ENCODE results near the gene NDUFV1.

NDUFV1 gene

GRCh38 chr11:67641338-67642172 is 34.8 kb downstream of the NDUFV1 start:
- DNase-seq, result no peak

- no peak for DNase-seq
These were observed 35.7 kb downstream of the NDUFV1 start for GRCh38 chr11:67642173-67643120.

DNA sequence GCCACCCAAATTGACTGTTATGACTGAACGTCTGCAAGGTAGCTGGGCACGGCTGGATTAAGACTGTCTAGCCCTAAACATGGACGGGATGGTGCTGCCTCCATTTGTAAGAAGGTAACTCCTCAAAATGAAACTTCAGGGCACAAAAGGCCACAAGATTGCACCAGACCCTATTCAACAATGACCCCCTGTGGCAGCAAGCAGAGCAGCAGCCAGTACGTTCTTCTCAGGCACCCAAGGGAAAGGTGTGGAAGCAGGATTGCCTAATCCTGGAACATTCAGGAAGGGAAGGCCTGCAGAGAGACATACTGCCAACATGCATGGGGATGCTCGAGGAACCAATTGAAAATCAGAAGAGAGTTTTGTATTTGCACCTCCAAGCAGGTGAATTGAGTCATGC is 37.3 kb downstream of the NDUFV1 start:
- DNase-seq, result no peak

DNA sequence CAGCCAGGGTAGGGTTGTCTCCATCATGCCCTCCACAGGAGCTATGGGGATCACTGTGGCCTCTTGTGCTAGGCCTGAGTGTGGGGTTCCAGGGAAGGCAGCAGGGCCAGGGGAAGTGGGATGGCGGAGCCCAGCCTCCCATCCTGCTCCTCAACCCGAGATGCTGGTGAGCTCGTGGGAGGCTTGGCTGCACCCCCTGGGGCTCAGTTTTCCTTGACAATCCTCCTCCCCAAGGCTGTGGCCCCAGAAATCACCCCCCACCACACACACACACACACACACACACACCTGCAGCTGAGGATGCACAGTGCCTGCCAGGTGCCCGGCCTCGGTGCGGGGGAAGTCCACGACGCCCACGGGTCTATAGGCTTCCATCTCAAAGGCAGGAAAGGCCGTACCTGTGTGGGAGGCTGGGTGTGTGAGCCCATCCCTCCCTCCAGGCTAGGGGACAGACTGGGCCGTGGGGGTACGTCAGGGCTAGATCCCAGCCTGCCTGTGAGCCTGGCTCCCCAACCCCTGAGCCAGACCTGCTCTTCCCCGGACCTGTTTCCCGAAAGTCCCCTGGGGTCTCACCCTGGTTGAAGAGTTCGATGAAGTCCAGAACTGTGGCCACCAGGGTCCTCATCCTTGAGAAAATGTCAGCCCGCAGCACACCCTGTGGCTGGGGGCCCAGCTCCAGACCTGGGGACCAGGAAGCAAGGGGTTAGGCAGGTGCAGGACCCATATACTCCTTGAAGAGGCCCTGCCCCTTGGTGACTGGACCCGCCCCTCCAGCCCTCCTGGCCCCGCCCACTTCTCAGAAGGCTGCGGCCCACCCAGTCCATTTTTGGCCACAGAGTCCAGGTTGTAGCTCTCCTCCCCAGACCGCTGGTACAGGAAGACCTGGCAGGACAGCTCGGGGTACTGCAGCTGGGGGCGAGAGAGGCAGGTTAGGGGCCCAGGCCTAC is 38.0 kb downstream of the NDUFV1 start:
- no peak for DNase-seq

DNA sequence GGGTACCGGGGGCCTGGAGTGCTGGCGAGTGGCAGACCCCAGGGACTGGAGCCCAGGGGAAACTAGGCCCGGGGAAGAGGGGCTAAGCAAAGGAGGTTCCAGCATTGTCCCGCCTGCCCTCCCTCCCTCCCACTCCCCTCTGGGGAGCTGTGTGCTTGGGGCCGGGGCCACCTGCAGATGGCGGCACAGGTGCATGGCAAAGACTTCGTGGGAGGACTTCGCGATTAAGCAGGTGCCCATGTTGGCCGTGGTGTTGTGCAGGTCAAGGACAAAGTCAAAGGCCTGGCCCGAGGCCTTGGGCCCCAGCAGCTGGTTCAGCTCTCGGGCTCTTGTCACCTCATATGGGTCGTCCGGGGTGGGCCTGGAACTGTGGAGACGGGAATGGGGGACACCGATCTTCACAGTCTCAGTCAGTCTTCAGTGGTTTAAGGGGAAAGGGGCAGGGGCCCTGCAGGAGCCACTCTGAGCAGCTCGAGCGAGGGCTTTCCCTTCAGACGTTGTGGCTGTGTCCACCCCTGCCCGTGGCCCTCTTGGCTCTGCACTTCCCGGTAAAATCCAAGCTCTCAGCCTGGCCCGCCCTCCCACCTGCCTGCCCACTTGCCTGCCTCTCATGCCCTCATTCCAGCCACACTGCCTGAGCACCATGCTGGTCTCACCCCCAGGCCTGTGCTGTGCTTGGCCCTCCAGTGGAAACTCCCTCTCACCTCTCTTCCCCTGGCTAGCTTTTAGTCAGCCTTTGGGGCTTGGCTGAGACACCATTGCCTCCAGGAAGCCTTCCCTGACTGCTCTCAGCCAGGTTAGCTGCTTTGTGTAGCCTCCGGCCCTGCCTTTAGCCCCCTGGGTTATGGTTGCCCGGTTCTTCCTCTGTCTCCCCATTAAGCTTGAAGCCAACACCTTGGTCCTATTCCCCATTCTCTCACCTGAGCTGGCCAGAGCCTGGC is 39.1 kb downstream of the NDUFV1 start:
- no peak for DNase-seq

DNA sequence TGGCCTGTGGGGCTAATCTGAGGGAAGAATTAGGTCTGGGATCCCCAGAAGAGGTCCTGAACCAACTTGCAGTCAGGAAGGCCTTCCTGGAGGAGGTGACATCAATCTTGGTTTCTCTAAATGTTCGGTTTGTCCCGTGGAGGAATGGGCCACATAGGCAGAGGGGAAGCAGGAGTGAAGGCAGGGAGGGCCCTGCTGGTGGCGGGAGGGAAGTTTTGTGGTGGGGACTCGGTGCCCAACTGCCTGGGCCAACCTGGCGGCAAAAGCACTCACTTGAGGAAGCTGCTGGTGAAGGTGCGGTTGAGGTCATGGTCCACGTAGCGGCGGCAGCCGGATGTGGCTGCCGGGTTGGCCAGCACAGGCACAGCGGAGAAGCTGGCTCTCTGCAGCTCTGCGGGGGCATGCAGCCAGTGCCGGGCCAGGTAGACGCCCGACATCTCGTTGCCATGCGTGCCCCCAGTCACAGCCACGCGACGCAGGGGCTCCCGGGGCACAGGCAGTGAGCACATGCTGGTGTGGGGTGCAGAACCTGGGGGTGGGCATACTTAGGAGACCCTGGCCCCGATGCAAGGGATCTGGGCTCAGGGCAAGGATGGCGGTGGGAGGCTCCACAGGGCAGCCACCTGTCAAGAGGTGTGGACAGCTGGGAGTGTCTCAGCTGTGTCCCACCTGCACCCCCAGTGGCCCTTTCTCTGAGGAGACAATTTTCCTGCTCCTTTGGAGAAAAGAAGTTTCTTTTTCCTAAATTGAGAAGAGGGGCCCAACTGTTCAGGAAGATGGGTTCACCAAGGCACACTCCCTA is 40.0 kb downstream of the NDUFV1 start:
- no peak for DNase-seq

GRCh38 chr11:67647471-67647870 is 40.7 kb downstream of the NDUFV1 start:
- DNase-seq, result no peak

- DNase-seq, result no peak
These were observed 41.5 kb downstream of the NDUFV1 start for GRCh38 chr11:67648140-67648795.

DNA sequence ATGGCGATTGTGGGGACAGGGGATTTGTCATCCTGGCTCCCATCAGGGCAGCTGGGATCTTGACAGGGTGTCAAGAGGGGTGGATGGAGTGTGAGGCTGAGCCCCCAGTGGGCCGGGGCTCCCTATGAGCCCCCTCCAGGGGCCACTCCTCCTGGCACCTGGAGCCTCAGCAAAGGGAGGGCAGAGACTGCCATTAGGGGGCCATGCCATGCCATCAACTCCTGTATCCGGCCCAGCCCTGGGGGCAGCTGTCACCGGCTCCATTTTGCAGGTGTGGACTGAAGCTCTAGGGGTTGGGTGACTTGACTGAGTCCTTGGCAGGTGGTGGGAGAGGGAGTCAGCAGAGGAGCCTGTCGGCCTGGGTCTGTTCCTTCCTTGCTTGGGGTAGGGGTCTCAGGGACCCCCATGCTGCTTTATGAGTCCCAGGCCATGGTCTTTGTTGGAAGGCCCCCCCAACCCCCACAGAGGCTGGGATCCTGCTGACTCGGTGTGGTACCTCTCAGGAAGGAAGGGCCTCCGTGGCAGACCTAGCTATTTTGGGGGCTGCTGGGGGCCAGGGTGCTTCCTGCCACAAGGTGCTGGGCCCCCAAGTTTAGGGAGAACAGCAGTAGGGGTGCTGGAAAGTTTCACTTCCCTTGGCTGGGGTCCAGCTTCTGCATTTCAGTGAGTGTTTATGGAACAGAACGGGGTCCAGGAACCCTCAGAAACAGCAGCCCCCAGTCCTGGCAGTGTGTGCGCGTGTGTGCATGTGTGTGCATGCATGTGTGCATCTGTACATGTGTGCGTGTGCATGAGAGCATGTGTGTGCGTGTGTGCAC is 42.3 kb downstream of the NDUFV1 start:
- no peak for DNase-seq

- DNase-seq, result no peak
These were observed 43.1 kb downstream of the NDUFV1 start for GRCh38 chr11:67649634-67650510.

DNA sequence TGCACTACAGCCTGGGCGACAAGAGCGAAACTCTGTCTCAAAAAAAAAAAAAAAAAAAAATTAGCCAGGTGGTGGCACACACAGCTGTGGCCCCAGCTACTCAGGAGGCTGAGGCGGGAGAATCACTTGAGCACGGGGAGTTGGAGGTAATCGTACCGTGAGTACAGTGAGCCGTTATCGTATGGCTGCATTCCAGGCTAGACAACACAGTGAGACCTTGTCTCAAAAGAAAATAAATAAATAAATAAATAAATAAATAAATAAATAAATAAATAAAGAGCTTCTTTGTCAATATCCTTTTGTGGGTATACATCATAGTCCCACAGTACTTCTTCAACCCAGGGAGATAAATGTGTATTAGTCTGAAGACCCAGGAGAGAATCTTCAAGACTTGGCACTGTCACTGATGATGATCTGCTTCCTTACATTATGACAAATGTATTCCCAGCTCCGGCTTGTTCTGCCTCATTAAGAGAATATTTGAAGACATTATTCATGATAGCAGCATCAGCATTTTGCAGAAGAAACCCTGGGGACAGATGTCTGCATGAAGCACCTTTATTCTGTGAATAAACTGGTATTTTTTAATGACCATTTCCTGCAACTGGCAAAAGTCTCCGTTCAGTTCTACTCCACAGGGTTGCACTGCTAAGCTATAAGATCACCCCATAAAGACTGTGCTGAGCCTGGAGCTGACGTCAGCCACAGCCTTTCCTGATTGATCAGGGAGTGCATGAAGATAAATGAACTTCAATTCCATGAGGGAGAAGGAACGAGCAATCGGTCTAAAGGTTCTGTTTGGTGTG is 45.4 kb downstream of the NDUFV1 start:
- no peak for DNase-seq

- no peak for DNase-seq
These were observed 46.5 kb downstream of the NDUFV1 start for GRCh38 chr11:67652965-67653845.

- DNase-seq, result no peak
These were observed 47.5 kb downstream of the NDUFV1 start for GRCh38 chr11:67654225-67654624.

DNA sequence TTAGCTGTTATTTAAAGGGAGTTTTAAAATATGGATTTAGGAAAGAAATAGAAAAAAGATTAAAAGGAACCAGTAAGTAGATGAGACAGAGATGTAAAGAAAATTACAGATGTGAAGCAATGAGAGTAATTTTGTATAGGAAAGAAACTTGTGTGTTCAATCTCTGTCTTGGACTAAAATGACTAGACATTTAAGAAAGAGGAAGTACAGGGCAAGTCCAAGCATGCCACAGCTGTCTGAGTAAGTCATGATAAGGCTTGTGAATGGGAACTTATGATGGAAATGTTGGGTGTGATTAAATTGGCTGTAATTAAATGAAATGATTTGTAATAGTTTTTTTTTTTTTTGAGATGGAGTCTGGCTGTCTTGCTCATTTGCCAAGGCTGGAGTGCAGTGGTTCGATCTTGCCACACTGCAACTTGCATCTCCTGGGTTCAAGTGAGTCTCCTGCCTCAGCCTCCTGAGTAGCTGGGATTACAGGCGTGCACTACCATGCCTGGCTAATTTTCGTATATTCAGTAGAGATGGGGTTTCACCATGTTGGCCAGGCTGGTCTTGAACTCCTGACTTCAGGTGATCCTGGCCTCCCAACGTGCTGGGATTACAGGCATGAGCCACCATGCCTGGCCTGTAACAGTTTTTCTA is 49.7 kb downstream of the NDUFV1 start:
- no peak for DNase-seq

DNA sequence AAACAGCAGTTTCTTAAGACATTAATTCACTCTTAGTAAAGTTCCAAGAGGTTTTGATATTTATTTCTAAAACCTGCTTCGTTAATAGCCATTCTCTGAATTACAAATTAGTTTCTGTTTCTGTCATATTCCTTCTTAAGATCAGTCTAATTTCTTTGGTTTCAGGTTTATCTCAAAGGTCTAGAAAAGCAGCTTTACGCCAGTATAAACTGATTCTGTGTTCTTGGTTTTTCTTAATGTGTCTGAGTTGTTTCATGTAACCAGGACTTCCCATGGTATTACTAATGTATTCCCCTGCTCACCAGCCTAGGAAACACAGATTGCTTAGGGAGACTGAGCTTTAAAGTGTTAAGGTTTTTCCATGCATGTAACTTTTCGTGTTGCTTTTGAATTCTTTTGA is 50.6 kb downstream of the NDUFV1 start:
- no peak for DNase-seq
